ENCODE data around the gene GNAZ.

The GNAZ gene

DNA sequence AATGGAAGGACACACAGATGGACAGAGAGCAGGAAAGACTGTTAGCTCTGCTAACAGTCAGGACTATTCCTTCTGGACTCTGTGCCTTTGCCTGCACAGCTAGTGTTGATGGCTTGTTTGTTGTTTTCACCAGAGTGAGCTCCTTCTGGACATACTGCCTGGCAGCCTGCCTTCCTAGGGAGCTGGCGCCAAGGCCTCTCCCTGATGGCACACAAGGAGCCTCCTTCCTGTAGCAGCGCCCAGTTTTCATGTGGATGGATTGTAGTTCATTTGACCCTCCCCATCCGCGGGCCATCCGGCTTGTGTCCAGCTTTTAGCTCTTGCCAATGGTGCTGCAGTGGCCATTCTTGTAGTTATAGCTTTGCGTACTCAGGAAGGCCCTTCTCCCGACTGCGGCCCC is 93.3 kb downstream of the GNAZ start:
- no peaks in the 10 kb centered on the region for H3K36me3 ChIP-seq (ENCODE audit: control insufficient read depth, insufficient read depth, low read length)
- DNase-seq (ENCODE audit: extremely low read depth, insufficient read length): no peak
- no peak for TF ChIP-seq CTCF (IDR thresholded peaks at IDR 0.05; ENCODE audit: insufficient read depth, low read length, poor library complexity, severe bottlenecking)
- no peaks in the 10 kb centered on the region for H3K27me3 ChIP-seq (replicated peaks; ENCODE audit: control insufficient read depth, insufficient read depth, low read length)
- H3K4me3 ChIP-seq (replicated peaks; ENCODE audit: low read depth, low read length): no peak overlapping the region

- H3K27me3 ChIP-seq (replicated peaks; ENCODE audit: control insufficient read depth, insufficient read depth, low read length): no peaks in the 10 kb centered on the region
These were observed 93.8 kb downstream of the GNAZ start for GRCh38 chr22:23164091-23164490.

DNA sequence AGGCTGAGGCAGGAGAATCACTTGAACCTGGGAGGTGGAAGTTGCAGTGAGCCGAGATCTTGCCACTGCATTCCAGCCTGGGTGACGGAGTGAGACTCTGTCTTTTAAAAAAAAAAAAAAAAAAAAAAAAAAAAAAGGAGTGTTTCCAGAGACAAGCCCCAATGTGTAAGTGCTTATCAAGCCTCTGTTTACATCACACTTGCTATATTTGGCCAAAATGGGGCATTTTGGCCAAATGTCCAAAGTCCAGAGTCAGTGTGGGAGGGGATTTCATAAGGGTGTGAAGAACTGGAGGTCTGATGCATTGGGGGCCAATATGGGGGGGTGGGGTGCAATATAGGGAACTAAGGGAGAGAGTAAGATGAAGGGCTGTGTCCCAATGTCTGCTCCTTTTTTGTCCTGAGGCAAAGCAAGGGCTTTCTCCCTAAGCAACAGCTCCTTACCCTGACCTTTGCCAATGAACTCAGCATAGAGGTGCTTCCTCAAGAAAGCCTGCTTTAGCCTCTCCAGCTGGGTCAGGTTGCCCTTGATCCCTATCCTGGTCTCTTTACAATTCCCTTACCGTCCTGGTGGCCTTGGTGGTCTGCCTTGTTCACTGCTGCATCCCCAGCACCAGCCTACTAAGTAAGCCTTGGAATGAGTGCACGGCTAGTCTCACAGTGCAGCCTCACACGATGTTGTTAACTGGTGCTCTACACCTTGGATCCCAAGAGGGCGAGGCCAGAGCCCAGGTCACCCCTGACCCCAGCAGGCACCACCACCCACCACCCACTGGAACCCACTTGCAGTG is 95.9 kb downstream of the GNAZ start:
- no peaks in the 10 kb centered on the region for H3K27me3 ChIP-seq (replicated peaks; ENCODE audit: control insufficient read depth, insufficient read depth, low read length)
- no peak for DNase-seq (ENCODE audit: extremely low read depth, insufficient read length)
- H3K36me3 ChIP-seq (ENCODE audit: control insufficient read depth, insufficient read depth, low read length): no peaks in the 10 kb centered on the region
- no peak for TF ChIP-seq CTCF (IDR thresholded peaks at IDR 0.05; ENCODE audit: insufficient read depth, low read length, poor library complexity, severe bottlenecking)
- H3K4me3 ChIP-seq (replicated peaks; ENCODE audit: low read depth, low read length): no peak overlapping the region

More at GRCh38 chr22:23164091-23164490, 93.8 kb downstream of the GNAZ start:
- H3K4me3 ChIP-seq (replicated peaks; ENCODE audit: low read depth, low read length): no peak overlapping the region
- no peak for DNase-seq (ENCODE audit: extremely low read depth, insufficient read length)
- H3K36me3 ChIP-seq (ENCODE audit: control insufficient read depth, insufficient read depth, low read length): no peaks in the 10 kb centered on the region
- TF ChIP-seq CTCF (IDR thresholded peaks at IDR 0.05; ENCODE audit: insufficient read depth, low read length, poor library complexity, severe bottlenecking): no peak

- no peak for DNase-seq (ENCODE audit: extremely low read depth, insufficient read length)
- TF ChIP-seq CTCF (IDR thresholded peaks at IDR 0.05; ENCODE audit: insufficient read depth, low read length, poor library complexity, severe bottlenecking): no peak
- H3K27me3 ChIP-seq (replicated peaks; ENCODE audit: control insufficient read depth, insufficient read depth, low read length): no peaks in the 10 kb centered on the region
- no peak overlapping the region for H3K4me3 ChIP-seq (replicated peaks; ENCODE audit: low read depth, low read length)
- H3K36me3 ChIP-seq (ENCODE audit: control insufficient read depth, insufficient read depth, low read length): no peaks in the 10 kb centered on the region
These were observed 96.7 kb downstream of the GNAZ start for GRCh38 chr22:23166841-23167616.

DNA sequence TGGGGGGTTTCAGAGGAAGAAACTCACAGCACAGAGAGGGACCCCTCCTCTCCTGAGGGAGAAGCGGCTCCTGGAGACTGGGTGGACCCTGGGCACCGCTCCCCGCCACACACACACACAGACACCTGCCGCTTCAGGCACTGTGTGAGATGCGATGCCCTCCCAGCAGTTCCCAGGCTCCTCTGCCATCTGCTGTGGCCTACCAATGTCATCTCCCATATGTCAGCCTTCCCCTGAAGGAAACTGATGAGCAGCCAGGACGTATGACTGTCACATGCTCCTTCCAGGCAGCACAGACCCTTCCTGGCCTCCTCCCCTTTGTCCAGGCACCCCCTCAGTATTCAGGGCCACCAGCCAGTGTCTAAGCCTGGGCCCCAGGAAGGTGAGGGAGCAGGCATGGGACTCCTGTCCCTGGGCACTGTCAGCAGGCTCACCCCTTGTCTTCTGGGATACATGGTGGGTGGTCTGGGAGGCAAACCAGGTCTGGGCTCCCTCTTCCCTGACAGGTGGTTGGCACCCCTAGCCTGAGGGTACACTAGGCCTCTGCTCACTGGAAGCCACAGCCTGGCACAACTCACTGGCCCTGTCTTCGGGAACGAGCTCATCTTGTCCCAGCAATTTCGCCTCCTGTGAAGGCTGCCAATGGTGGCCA is 98.2 kb downstream of the GNAZ start:
- DNase-seq (ENCODE audit: extremely low read depth, insufficient read length): no peak
- Histone ChIP-seq H3K4me3 (replicated peaks; ENCODE audit: low read depth, low read length) (no peak overlapping the region), H3K27me3 (replicated peaks; ENCODE audit: control insufficient read depth, insufficient read depth, low read length) (no peaks in the 10 kb centered on the region), H3K36me3 (ENCODE audit: control insufficient read depth, insufficient read depth, low read length) (no peaks in the 10 kb centered on the region)
- no peak for TF ChIP-seq CTCF (IDR thresholded peaks at IDR 0.05; ENCODE audit: insufficient read depth, low read length, poor library complexity, severe bottlenecking)
